Astrocyte (in vitro differentiated cells and primary cell): Measurements from ENCODE around the gene POLH. TPM values are rescaled to one million over a fixed set of nuclear protein-coding genes. Genes with fewer than 3 reads are reported as not detected.

Source experiments
- DNase-seq: peaks from one replicate; pipeline ENCODE4 v3.0.0-alpha.2; 2010; ENCODE audit warnings: low read depth
- FAIRE-seq: peaks from 2 replicates; lab custom pipeline; 2011; peaks lifted over from hg19 to GRCh38; lab: Jason Lieb, UNC
- H2AFZ ChIP-seq: 2 replicates; pipeline ENCODE4 v1.6.0; 2012; ENCODE audit warnings: low read depth, low read length, inconsistent platforms
- H3K27ac ChIP-seq: 2 replicates; pipeline ENCODE4 v1.5.1; 2011; ENCODE audit warnings: low read depth, low read length, inconsistent platforms
- H3K27me3 ChIP-seq: 2 replicates; pipeline ENCODE4 v1.6.0; 2011; ENCODE audit warnings: low read length, inconsistent platforms; ENCODE audit not compliant: insufficient read depth
- H3K36me3 ChIP-seq: 2 replicates; pipeline ENCODE4 v1.5.1; 2011; ENCODE audit warnings: low read length, inconsistent platforms; ENCODE audit not compliant: insufficient read depth
- H3K4me1 ChIP-seq: 2 replicates; pipeline ENCODE4 v1.5.1; 2011; ENCODE audit warnings: low read length, inconsistent platforms; ENCODE audit not compliant: insufficient read depth
- H3K4me2 ChIP-seq: 2 replicates; pipeline ENCODE4 v1.6.0; 2012; ENCODE audit warnings: low read length, inconsistent platforms
- H3K4me3 ChIP-seq: 2 replicates; pipeline ENCODE4 v1.5.1; 2011; ENCODE audit warnings: low read depth, mild to moderate bottlenecking, low read length, inconsistent platforms; ENCODE audit not compliant: insufficient read depth
- H3K79me2 ChIP-seq: 2 replicates; pipeline ENCODE4 v1.6.0; 2012; ENCODE audit warnings: mild to moderate bottlenecking, low read length, inconsistent platforms; ENCODE audit not compliant: insufficient read depth
- H3K9ac ChIP-seq: 2 replicates; pipeline ENCODE4 v1.6.0; 2012; ENCODE audit warnings: mild to moderate bottlenecking, low read length, inconsistent platforms
- H3K9me3 ChIP-seq: 2 replicates; pipeline ENCODE4 v1.5.1; 2012; ENCODE audit warnings: low read depth, mild to moderate bottlenecking, low read length, inconsistent platforms; ENCODE audit not compliant: insufficient read depth
- H4K20me1 ChIP-seq: 2 replicates; pipeline ENCODE4 v1.6.0; 2012; ENCODE audit warnings: low read length, inconsistent platforms; ENCODE audit not compliant: insufficient read depth
- H3K27ac Mint-ChIP-seq: one replicate; pipeline ENCODE4 v1.8.0; 2021; ENCODE audit warnings: mild to moderate bottlenecking, mixed read lengths; ENCODE audit not compliant: unreplicated experiment
- H3K27me3 Mint-ChIP-seq: one replicate; pipeline ENCODE4 v1.8.0; 2021; ENCODE audit warnings: low read depth, mixed read lengths; ENCODE audit not compliant: unreplicated experiment
- H3K36me3 Mint-ChIP-seq: one replicate; pipeline ENCODE4 v1.8.0; 2021; ENCODE audit warnings: low read depth, mixed read lengths; ENCODE audit not compliant: unreplicated experiment
- H3K4me1 Mint-ChIP-seq: one replicate; pipeline ENCODE4 v1.8.0; 2021; ENCODE audit warnings: low read depth, mixed read lengths; ENCODE audit not compliant: unreplicated experiment
- H3K4me3 Mint-ChIP-seq: one replicate; pipeline ENCODE4 v1.8.0; 2021; ENCODE audit warnings: mild to moderate bottlenecking, moderate library complexity, mixed read lengths; ENCODE audit not compliant: unreplicated experiment
- H3K9me3 Mint-ChIP-seq: one replicate; pipeline ENCODE4 v1.8.0; 2021; ENCODE audit warnings: mild to moderate bottlenecking, mixed read lengths; ENCODE audit not compliant: unreplicated experiment
- CTCF ChIP-seq: IDR thresholded peaks from 2 replicates; pipeline ENCODE4 v1.5.1; 2011; ENCODE audit warnings: low read depth, mild to moderate bottlenecking, inconsistent platforms, low read length, moderate library complexity; ENCODE audit not compliant: insufficient read depth
- EZH2 ChIP-seq: IDR thresholded peaks from 2 replicates; pipeline ENCODE4 v1.6.1; 2012; ENCODE audit warnings: mild to moderate bottlenecking, low read length, inconsistent platforms; ENCODE audit not compliant: insufficient read depth
- total RNA-seq: library from RNA; stranded (reverse); gene quantifications from 2 replicates; pipeline ENCODE4 v1.2.1, GENCODE V29; 2021

The POLH gene
- total RNA-seq, 1 donor from 2014 or later = 58.0 TPM

- Histone ChIP-seq H3K36me3 (peaks cover 37% of the 10 kb centered on the region), H3K27me3 (no peaks in the 10 kb centered on the region), H3K9me3 (no peaks in the 10 kb centered on the region), H3K9ac (no peak overlapping the region), H3K4me3 (no peak overlapping the region), H3K4me1 (peaks cover 3% of the 10 kb centered on the region), H3K79me2 (no peaks in the 10 kb centered on the region), H3K27ac (no peak overlapping the region), H4K20me1 (peaks cover 8% of the 10 kb centered on the region), H3K4me2 (no peak overlapping the region), H2AFZ (no peak overlapping the region)
- Mint-ChIP-seq H3K27me3 (no peaks in the 10 kb centered on the region), H3K36me3 (peaks cover 20% of the 10 kb centered on the region), H3K27ac (no peak overlapping the region), H3K9me3 (no peaks in the 10 kb centered on the region), H3K4me1 (peaks cover 14% of the 10 kb centered on the region), H3K4me3 (no peak overlapping the region)
- FAIRE-seq (no peak), DNase-seq (no peak)
- TF ChIP-seq EZH2 = no peak
- TF ChIP-seq CTCF = no peak
These were observed 33.4 kb downstream of the POLH start for GRCh38 chr6:43609402-43609801.

GRCh38 chr6:43610431-43610830, 34.4 kb downstream of the POLH start:
- Mint-ChIP-seq H3K27me3 (no peaks in the 10 kb centered on the region), H3K4me1 (peaks cover 14% of the 10 kb centered on the region), H3K36me3 (peaks cover 20% of the 10 kb centered on the region), H3K9me3 (no peaks in the 10 kb centered on the region), H3K4me3 (peak overlapping the region; percentile 34), H3K27ac (peak overlapping the region; percentile 78)
- H3K9me3 ChIP-seq = no peaks in the 10 kb centered on the region
- H3K4me2 ChIP-seq = no peak overlapping the region
- peaks cover 40% of the 10 kb centered on the region for H3K36me3 ChIP-seq
- TF ChIP-seq EZH2 (no peak), CTCF (no peak)
- H3K79me2 ChIP-seq = no peaks in the 10 kb centered on the region
- FAIRE-seq (no peak), DNase-seq (no peak)
- no peaks in the 10 kb centered on the region for H3K27me3 ChIP-seq
- H4K20me1 ChIP-seq = peaks cover 8% of the 10 kb centered on the region
- H2AFZ ChIP-seq = no peak overlapping the region
- H3K9ac ChIP-seq = no peak overlapping the region
- H3K4me3 ChIP-seq = no peak overlapping the region
- H3K4me1 ChIP-seq = no peaks in the 10 kb centered on the region
- no peak overlapping the region for H3K27ac ChIP-seq

- H3K27ac Mint-ChIP-seq = no peak overlapping the region
- H3K27me3 Mint-ChIP-seq = no peaks in the 10 kb centered on the region
- H3K9me3 Mint-ChIP-seq = no peaks in the 10 kb centered on the region
- Histone ChIP-seq H3K27ac (no peak overlapping the region), H3K27me3 (no peaks in the 10 kb centered on the region), H3K79me2 (no peaks in the 10 kb centered on the region), H3K9ac (no peak overlapping the region), H3K4me2 (no peak overlapping the region), H3K36me3 (peaks cover 40% of the 10 kb centered on the region), H3K9me3 (no peaks in the 10 kb centered on the region), H4K20me1 (peaks cover 3% of the 10 kb centered on the region), H3K4me1 (no peaks in the 10 kb centered on the region), H2AFZ (no peak overlapping the region), H3K4me3 (no peak overlapping the region)
- FAIRE-seq (no peak), DNase-seq (no peak)
- peaks cover 23% of the 10 kb centered on the region for H3K36me3 Mint-ChIP-seq
- H3K4me1 Mint-ChIP-seq = peaks cover 13% of the 10 kb centered on the region
- H3K4me3 Mint-ChIP-seq = peak overlapping the region; percentile 27
- no peak for TF ChIP-seq CTCF
- TF ChIP-seq EZH2 = no peak
These were observed 37.9 kb downstream of the POLH start for GRCh38 chr6:43613721-43614395.
